H9 (cell line): ENCODE measurements around the gene SMARCD3. TPM values are rescaled to one million over a fixed set of nuclear protein-coding genes. Genes with fewer than 3 reads are reported as not detected.

Experiments used
- DNase-seq: peaks from one replicate; pipeline ENCODE4 v3.0.0-alpha.2; 2017
- H2AFZ ChIP-seq: one replicate; pipeline ENCODE4 v1.6.1; 2013; ENCODE audit warnings: mild to moderate bottlenecking, low read length, control low read depth, moderate library complexity
- H2AK5ac ChIP-seq: 2 replicates; pipeline ENCODE4 v1.6.1; 2013; ENCODE audit warnings: low read length, control low read depth, mixed read lengths; ENCODE audit not compliant: insufficient read length
- H2BK120ac ChIP-seq: one replicate; pipeline ENCODE4 v1.6.1; 2013; ENCODE audit warnings: low read depth, mild to moderate bottlenecking, low read length, control low read depth, inconsistent platforms; ENCODE audit not compliant: poor library complexity, severe bottlenecking
- H2BK12ac ChIP-seq: 2 replicates; pipeline ENCODE4 v1.6.1; 2013; ENCODE audit warnings: low read length, control low read depth, mixed read lengths, low read depth; ENCODE audit not compliant: insufficient read length
- H2BK15ac ChIP-seq: 2 replicates; pipeline ENCODE4 v1.6.1; 2013; ENCODE audit warnings: low read depth, low read length, control low read depth
- H2BK20ac ChIP-seq: one replicate; pipeline ENCODE4 v1.6.1; 2013; ENCODE audit warnings: low read depth, mild to moderate bottlenecking, low read length, control low read depth, inconsistent platforms; ENCODE audit not compliant: poor library complexity, severe bottlenecking
- H2BK5ac ChIP-seq: 2 replicates; pipeline ENCODE4 v1.6.1; 2013; ENCODE audit warnings: low read length, control low read depth, mixed read lengths; ENCODE audit not compliant: insufficient read length
- H3K14ac ChIP-seq: 2 replicates; pipeline ENCODE4 v1.6.1; 2013; ENCODE audit warnings: low read length, control low read depth; ENCODE audit not compliant: insufficient read depth
- H3K18ac ChIP-seq: 2 replicates; pipeline ENCODE4 v1.6.1; 2013; ENCODE audit warnings: low read depth, mild to moderate bottlenecking, mixed read lengths, low read length, control low read depth; ENCODE audit not compliant: insufficient read length
- H3K23ac ChIP-seq: 2 replicates; pipeline ENCODE4 v1.6.1; 2013; ENCODE audit warnings: low read length, control low read depth, mixed read lengths, low read depth; ENCODE audit not compliant: insufficient read length
- H3K23me2 ChIP-seq: 2 replicates; pipeline ENCODE4 v1.6.1; 2013; ENCODE audit warnings: low read depth, mild to moderate bottlenecking, mixed read lengths, low read length, control low read depth; ENCODE audit not compliant: insufficient read length, poor library complexity, severe bottlenecking
- H3K27ac ChIP-seq: 2 replicates; pipeline ENCODE4 v1.5.1; 2013; ENCODE audit warnings: low read length, control low read depth, mixed read lengths, low read depth; ENCODE audit not compliant: insufficient read length
- H3K27me3 ChIP-seq: 2 replicates; pipeline ENCODE4 v1.6.1; 2013; ENCODE audit warnings: low read length, control low read depth, inconsistent platforms; ENCODE audit not compliant: insufficient read depth
- H3K4ac ChIP-seq: 2 replicates; pipeline ENCODE4 v1.6.1; 2013; ENCODE audit warnings: low read depth, mild to moderate bottlenecking, control low read depth, inconsistent platforms, low read length, moderate library complexity
- H3K4me1 ChIP-seq: 2 replicates; pipeline ENCODE4 v1.6.1; 2013; ENCODE audit warnings: low read length, control low read depth, inconsistent platforms; ENCODE audit not compliant: insufficient read depth
- H3K4me2 ChIP-seq: 2 replicates; pipeline ENCODE4 v1.6.1; 2013; ENCODE audit warnings: low read length, control low read depth, mixed read lengths; ENCODE audit not compliant: insufficient read length, insufficient read depth
- H3K56ac ChIP-seq: 2 replicates; pipeline ENCODE4 v1.6.1; 2013; ENCODE audit warnings: low read depth, mild to moderate bottlenecking, mixed read lengths, low read length, control low read depth; ENCODE audit not compliant: insufficient read length
- H3K79me1 ChIP-seq: 2 replicates; pipeline ENCODE4 v1.6.1; 2013; ENCODE audit warnings: low read depth, mild to moderate bottlenecking, moderate library complexity, low read length, control low read depth, inconsistent platforms; ENCODE audit not compliant: insufficient read depth, poor library complexity, severe bottlenecking
- H3K79me2 ChIP-seq: 2 replicates; pipeline ENCODE4 v1.6.1; 2013; ENCODE audit warnings: low read length, control low read depth, inconsistent platforms; ENCODE audit not compliant: insufficient read depth
- H3K9ac ChIP-seq: 2 replicates; pipeline ENCODE4 v1.6.1; 2013; ENCODE audit warnings: low read length, control low read depth, mixed read lengths; ENCODE audit not compliant: insufficient read length; ENCODE audit errors: extremely low read depth
- H3K9me3 ChIP-seq: one replicate; pipeline ENCODE4 v1.6.1; 2013; ENCODE audit warnings: low read depth, low read length, inconsistent platforms; ENCODE audit not compliant: control insufficient read depth
- H3T11ph ChIP-seq: one replicate; pipeline ENCODE4 v1.6.1; 2013; ENCODE audit warnings: mild to moderate bottlenecking, low read length, control low read depth, inconsistent platforms
- H4K20me1 ChIP-seq: one replicate; pipeline ENCODE4 v1.6.1; 2013; ENCODE audit not compliant: control insufficient read depth, insufficient read length, insufficient read depth
- H4K5ac ChIP-seq: 2 replicates; pipeline ENCODE4 v1.6.1; 2013; ENCODE audit warnings: low read depth, mild to moderate bottlenecking, mixed read lengths, low read length, control low read depth; ENCODE audit not compliant: insufficient read length
- H4K8ac ChIP-seq: replicated peaks from 2 replicates; pipeline ENCODE4 v1.6.1; 2013; ENCODE audit warnings: low read length, control low read depth, mixed read lengths, low read depth; ENCODE audit not compliant: insufficient read length
- H4K91ac ChIP-seq: 2 replicates; pipeline ENCODE4 v1.6.1; 2013; ENCODE audit warnings: low read depth, mild to moderate bottlenecking, moderate library complexity, mixed read lengths, low read length, control low read depth; ENCODE audit not compliant: insufficient read length
- H3K27ac Mint-ChIP-seq, 3 experiments: 2 replicates in 2 of 3; 3 replicates in 1 of 3; pipeline ENCODE4 v1.8.0; 2020 to 2021; ENCODE audit warnings: mixed read lengths in 3 of 3, mild to moderate bottlenecking in 1 of 3, moderate library complexity in 1 of 3
- H3K27me3 Mint-ChIP-seq: 2 replicates; pipeline ENCODE4 v1.8.0; 2021; ENCODE audit warnings: low read depth, mild to moderate bottlenecking, moderate library complexity, mixed read lengths
- H3K36me3 Mint-ChIP-seq, 3 experiments: 2 replicates in 2 of 3; 3 replicates in 1 of 3; pipeline ENCODE4 v1.8.0; 2020 to 2021; ENCODE audit warnings: low read depth in 3 of 3, mixed read lengths in 3 of 3; ENCODE audit not compliant: insufficient read depth in 1 of 3
- H3K4me1 Mint-ChIP-seq, 2 experiments: 2 replicates each; pipeline ENCODE4 v1.8.0; 2020; ENCODE audit warnings: mixed read lengths in 2 of 2
- H3K4me3 Mint-ChIP-seq, 2 experiments: 2 replicates in 1 of 2; 3 replicates in 1 of 2; pipeline ENCODE4 v1.8.0; 2020 to 2021; ENCODE audit warnings: mild to moderate bottlenecking in 2 of 2, mixed read lengths in 2 of 2, moderate library complexity in 1 of 2
- H3K9me3 Mint-ChIP-seq, 2 experiments: 2 replicates in 1 of 2; 3 replicates in 1 of 2; pipeline ENCODE4 v1.8.0; 2020; ENCODE audit warnings: mild to moderate bottlenecking in 2 of 2, mixed read lengths in 2 of 2, moderate library complexity in 1 of 2
- WGBS: extraction: QIAGEN DNeasy Blood & Tissue Kit; methylation state at CpG from one replicate; pipeline ENCODE4 v1.1.7; 2013; ENCODE audit warnings: missing lambda C conversion rate, low lambda C conversion rate, mixed read lengths; ENCODE audit not compliant: insufficient read length; ENCODE audit errors: extremely low coverage; 5-methylcytosine and 5-hydroxymethylcytosine counted together
- total RNA-seq: library from RNA; stranded (reverse); gene quantifications from 2 replicates; pipeline ENCODE4 v1.2.1, GENCODE V29; 2021
- TF ChIP-seq, protein P1 (sequence below): fragments of 200-600 bp; sonication (generic); conservative IDR thresholded peaks from 3 replicates; pipeline ENCODE4 v1.8.0; 2021; ENCODE audit warnings: antibody characterized with exemption, mild to moderate bottlenecking

Gene SMARCD3
- total RNA-seq, 1 experiment from 2014 or later, result 5.0 TPM

DNA sequence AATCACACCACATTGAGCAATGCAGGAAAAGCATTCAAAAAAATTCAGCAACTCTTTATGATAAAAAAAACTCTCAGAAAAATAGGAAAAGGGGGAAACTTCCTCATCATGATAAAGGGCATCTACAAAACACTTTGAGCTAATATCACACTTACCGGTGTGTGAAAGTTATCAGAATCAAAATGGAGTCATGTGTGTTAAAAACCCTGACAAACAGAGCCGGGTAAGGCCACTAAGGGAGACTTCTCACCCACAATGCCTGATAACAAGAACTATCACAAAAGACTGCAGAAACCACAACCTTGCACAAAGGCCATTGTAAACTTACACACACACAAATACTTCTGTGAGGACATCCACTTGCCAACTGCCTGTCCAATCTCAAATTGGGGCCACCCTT lies 34.8 kb upstream of the SMARCD3 start:
- Histone ChIP-seq H3K79me2 (no peaks in the 10 kb centered on the region), H3K18ac (no peak overlapping the region), H4K8ac (no peak overlapping the region), H3K79me1 (no peaks in the 10 kb centered on the region), H3K4ac (no peak overlapping the region), H3K27ac (no peak overlapping the region), H2BK15ac (no peak overlapping the region), H3K4me1 (no peaks in the 10 kb centered on the region), H3T11ph (no peak overlapping the region), H2AFZ (no peak overlapping the region), H3K23me2 (no peaks in the 10 kb centered on the region), H4K5ac (no peak overlapping the region), H4K20me1 (no peaks in the 10 kb centered on the region), H3K9me3 (no peaks in the 10 kb centered on the region), H2BK12ac (no peak overlapping the region), H2BK5ac (no peak overlapping the region), H3K27me3 (no peaks in the 10 kb centered on the region; the same call in 1 of the 2 replicates), H2BK120ac (no peak overlapping the region), H2BK20ac (no peak overlapping the region), H3K56ac (no peak overlapping the region), H3K4me2 (no peak overlapping the region), H3K23ac (no peak overlapping the region), H3K14ac (no peak overlapping the region), H2AK5ac (no peak overlapping the region), H4K91ac (no peak overlapping the region), H3K9ac (no peak overlapping the region)
- no CpG with 5 or more reads among the region's 2 CpGs for WGBS
- Mint-ChIP-seq H3K4me1 (peaks cover 8 to 10% of the 10 kb centered on the region in 2 experiments), H3K27ac (no peak overlapping the region), H3K36me3 (no peaks in the 10 kb centered on the region; a peak in 1 of 7 replicates), H3K27me3 (peaks cover 67% of the 10 kb centered on the region), H3K9me3 (no peaks in the 10 kb centered on the region; a peak in 1 of 5 replicates), H3K4me3 (no peak overlapping the region)
- no peak for DNase-seq
- TF ChIP-seq, protein P1, sequence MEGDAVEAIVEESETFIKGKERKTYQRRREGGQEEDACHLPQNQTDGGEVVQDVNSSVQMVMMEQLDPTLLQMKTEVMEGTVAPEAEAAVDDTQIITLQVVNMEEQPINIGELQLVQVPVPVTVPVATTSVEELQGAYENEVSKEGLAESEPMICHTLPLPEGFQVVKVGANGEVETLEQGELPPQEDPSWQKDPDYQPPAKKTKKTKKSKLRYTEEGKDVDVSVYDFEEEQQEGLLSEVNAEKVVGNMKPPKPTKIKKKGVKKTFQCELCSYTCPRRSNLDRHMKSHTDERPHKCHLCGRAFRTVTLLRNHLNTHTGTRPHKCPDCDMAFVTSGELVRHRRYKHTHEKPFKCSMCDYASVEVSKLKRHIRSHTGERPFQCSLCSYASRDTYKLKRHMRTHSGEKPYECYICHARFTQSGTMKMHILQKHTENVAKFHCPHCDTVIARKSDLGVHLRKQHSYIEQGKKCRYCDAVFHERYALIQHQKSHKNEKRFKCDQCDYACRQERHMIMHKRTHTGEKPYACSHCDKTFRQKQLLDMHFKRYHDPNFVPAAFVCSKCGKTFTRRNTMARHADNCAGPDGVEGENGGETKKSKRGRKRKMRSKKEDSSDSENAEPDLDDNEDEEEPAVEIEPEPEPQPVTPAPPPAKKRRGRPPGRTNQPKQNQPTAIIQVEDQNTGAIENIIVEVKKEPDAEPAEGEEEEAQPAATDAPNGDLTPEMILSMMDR, result no peak
